NCI-H345 treated with DMSO at 0.1 percent for 48 hours (cell line): ENCODE measurements around the gene CHAC1.

ENCODE experiments used
- DNase-seq: peaks from one replicate; lab custom pipeline; 2025; ENCODE audit not compliant: unreplicated experiment; lab: John Stamatoyannopoulos, UW

Gene CHAC1, protein sequence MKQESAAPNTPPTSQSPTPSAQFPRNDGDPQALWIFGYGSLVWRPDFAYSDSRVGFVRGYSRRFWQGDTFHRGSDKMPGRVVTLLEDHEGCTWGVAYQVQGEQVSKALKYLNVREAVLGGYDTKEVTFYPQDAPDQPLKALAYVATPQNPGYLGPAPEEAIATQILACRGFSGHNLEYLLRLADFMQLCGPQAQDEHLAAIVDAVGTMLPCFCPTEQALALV

DNA sequence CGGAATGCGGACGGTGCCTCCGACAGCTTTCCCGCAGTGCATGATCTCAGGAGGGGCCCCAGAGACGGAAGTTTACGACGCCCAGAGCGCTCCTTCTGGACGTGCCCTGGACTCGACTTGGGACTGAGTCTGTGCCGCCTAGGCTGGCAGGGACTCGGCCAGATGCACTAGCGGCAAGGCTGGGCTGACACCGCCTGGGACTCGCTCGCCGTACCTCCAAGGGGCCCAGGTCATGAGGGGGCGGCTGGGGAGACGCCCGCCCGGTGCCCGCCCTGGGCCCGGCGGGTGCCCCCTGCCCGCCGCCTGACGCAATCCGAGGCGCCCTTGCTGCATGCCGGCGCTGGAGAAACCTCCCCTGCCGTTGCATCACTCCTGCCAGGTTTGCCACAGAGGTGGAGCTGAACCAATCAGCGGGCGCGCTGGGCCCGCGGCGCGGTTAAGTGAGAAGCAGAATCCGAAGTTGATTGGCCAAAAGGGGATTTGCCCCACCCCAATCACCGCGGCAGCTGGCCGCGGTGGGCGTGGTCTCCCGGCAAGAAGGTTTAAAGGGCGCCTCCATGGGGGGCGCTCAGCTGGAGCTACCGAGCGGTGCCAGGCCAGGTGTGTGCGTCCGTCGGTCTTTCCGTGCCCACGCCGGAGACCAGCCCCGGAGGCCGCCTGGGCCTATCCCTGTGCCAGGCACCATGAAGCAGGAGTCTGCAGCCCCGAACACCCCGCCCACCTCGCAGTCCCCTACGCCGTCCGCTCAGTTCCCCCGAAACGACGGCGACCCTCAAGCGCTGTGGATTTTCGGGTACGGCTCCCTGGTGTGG is at the start of gene CHAC1:
TSS of gene CHAC1 (plus strand) at position 571 of the 812 bp plus-strand sequence. CDS start at position 684, 113 bp downstream.
- peak; percentile 90 for DNase-seq

DNA sequence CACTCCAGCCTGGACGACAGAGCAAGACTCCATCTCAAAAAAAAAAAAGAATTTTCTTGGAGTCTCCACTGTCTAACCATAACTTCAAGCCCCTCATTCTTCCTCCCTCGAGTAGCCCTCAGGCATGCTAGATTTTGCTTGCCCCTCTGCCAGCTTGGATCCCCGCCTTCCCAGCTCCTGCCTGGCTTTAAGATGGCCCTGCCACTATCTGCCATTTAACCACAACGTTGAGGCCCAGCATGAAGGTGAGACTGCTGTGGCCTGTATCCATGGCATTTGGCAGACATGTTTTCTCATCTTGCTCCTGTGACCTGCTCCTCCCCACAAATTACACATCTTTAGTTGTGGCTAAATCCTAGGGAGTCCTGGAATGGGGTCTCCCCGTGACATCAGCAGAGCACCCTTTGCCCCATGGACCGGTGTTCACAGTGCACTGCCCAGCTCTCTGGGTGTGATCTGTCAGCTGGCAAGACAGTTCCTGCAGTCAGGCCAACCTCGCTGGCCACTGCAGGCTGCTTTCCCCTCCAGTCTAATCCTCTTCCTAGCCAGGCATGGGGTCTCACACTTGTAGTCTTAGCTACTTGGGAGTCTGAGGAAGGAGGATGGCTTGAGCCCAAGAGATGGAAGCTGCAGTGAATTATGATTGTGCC is 48.6 kb upstream of the CHAC1 start:
- no peak for DNase-seq

DNA sequence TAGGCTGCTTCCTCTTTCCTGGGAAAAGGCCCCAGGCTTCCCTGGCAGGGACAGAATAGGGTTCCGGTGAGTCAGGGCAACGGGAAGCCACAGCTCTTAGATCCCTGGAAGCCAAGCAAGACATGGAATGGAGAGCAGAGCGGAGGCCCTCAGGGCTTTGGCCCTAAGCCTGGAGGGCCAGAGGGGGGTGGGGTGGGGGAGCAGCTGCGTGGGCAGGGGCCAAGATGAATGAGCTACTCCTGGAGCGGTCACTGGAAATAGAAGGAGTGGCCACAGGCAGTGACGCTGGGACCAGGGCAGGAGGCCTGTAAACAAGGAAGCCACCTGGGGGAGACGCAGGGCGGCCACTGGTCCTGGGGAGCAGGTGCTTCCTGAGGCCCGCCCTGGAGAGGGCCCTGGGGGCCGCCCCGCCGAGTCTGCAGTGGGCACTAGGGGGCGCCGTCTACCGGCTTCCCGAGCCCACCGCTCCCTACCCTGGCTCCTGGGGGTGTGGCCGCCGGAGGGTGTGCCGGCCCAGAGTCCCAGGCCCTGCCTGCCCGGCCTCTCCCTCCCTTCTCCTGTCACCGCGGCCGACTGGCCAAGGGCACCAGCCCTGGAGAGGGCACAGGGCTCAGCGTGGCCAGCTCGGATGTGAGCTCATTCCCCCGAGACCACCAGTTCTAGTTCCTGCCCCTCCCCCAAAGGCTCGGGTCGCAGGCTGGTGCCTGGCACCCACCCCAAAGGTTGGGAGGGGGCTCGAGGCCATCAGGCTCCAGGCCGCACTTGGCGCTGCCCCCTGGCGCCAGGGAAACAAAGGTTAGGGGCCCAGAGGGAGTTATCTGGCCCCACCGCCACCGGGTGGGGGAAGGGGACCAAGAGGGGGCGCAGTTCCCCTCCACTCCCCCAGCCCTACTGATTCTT is 46.9 kb upstream of the CHAC1 start:
- DNase-seq, result peak; percentile 67

DNA sequence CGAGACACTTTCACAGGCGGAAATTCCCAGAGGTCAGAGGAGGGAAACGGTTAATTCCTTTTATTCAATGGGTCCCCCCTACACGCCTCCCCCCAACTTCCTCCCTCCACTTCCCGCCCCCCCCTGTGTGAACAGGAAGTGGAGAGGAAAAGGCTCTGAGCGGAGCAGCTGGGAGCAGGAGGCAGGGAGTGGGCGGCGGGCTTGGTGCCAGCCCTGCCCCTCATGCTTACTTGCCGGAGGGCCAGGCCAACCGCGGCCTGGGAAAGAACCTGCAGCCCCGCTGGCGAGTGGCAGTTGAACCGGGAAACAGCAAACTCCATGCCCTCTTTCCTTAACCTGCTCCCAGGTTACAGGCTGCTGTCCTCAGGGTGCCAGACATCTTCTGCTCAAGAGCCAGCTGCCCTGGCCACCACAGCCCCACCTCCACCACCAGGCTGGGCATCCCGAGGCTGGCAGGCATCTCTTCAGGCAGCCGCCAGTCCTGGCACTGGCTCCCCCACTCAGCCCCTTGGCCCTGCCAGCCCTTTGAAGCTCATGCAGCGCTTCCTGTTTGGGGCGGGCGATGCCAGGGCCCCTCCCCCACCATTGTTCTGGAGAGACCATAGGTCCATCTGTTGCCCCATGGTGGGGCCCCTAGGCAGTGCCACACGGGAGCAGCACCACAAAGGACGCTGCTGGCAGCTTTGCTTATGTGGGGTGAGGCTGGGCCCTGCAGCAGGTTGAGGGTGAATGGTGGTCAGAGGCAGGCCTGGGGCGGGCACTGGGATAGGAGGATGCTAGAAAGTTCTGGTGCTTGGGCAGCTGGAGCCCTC is 46.1 kb upstream of the CHAC1 start:
- peak; percentile 41 for DNase-seq

DNA sequence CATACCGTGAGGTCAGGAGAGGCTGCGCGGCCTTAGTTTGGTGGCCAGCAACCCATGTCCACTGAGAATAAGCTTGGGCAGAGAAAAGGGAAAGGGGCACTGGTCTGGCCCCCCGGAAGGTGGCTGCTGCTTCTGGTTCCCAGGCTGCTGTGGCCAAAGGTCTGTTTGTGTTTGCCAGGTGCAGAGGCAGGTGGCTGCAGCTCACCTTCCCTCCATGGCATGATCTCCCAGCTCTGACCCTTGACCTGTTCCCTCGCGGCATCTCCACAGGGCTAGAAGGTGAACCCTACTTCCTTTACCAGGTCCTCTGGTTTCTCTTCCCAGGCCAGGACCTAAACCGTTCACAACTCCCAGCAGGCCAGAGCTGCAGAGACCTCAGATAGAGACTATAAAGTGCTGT is 45.2 kb upstream of the CHAC1 start:
- DNase-seq, result no peak

DNA sequence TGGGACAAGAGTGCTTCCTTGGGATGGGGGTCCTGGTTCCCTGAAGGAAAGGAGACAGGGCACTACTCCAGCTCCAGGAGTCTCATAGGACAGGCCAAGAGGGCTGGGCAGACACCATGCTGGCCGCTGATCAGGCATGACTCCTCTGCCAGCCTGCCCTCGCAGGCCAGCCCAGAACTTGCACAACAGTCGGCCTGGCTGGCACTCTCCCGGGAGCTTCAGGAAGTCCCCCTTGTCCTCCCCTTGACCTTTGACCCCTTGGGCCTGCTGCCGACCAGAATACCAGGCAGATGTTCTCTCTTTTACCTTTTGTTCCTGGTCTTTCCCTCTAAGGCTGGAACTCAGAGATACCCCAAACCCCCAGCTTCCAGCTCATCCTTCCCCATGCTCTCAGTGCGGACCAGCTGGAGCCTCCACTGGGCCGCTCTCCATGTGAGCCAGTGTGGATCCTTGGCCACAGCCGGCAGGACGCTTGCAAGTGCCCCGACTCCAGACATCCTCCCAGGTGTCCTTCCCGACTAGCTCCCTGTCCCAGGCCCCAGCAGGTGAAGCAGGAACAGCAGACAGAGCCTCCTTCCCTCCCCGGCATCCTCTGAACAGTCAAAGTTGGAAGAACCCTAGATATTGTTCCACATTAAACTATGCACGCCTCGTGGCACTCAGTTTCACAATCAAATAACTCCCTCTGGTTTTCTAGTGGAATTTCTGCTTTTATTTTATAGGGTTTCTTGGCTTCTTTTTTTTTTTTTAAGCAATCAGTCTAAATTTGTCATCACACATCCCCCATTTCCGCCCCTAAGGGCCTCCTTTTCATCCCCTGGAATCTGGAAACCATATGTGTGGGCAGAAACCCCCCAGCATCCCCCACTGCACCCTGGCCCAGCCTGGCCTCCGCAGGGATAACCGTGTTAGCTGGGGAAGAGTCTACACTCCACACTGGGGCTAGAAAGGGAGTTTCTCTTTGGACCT is 43.3 kb upstream of the CHAC1 start:
- no peak for DNase-seq

DNA sequence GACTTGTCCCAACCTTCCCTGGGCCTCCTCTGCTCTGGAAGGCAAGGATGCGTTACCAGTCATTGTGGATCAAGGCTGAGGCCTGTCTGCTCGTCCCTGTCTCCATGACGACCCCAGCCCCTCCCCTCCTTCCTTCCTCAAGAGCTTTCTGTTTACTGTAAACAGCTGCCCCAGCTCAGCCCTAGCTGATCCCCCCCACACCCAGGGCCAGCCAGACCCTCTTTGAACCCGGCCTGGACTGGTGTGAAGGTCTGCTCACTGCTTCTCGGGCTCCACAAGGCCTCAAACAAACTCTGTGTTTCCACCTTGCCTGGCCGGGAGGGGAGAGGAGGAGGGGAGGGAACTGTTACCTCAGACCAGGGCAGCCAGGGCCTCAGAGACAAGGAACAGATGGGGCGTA is 42.1 kb upstream of the CHAC1 start:
- DNase-seq, result no peak

DNA sequence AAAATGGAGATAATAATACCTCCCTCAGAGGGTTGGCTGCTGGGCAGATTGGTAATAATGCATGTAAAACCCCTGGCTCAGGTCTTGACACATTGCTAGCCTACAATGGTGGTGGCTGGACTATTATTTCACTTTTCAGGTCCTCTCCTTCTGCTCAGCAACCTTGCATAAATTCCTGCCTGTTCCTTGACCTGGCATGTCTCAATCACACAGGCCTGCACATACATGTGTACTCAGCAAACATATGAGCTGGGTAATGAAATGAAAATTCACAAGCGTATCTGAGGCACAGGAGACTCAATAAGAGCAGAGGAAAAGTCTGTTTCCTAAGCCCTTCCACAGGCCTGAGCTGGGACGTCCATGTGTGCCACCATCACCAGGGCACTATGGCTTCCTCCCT is 41.6 kb upstream of the CHAC1 start:
- no peak for DNase-seq

DNA sequence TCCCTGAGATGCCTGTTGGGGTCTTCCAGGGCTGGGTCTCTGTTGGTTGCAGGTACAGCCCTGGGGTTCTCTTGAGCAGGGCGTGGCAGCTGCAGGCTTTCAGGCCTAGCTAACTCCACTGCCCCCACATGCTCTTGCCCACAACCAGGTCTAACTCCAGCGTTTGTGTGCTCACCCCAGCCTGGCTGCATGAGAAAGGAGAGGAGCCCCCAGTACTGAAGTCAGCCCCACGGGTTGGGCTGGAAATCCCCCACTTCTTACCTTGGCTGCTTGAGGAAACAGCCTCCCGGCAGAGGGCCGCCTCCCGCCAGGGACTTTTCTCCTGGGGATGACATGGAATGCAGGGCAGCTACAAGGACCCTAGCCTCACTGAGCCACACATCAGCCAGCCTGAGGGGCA is 40.8 kb upstream of the CHAC1 start:
- no peak for DNase-seq

DNA sequence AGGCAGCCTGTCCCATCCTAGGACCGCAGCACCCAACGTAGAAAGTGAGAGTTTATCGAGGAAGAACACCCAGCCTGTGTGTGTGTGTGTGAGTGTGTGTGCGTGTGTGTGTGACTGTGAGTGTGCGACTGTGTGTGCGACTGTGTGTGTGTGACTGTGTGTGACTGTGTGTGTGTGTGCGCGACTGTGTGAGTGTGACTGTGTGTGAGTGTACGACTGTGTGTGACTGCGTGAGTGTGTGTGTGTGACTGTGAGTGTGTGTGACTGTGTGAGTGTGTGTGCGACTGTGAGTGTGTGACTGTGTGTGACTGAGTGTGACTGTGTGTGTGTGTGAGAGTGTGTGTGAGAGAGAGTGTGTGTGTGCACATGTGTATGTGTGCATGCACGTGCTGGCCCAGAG is 39.3 kb upstream of the CHAC1 start:
- DNase-seq, result no peak

DNA sequence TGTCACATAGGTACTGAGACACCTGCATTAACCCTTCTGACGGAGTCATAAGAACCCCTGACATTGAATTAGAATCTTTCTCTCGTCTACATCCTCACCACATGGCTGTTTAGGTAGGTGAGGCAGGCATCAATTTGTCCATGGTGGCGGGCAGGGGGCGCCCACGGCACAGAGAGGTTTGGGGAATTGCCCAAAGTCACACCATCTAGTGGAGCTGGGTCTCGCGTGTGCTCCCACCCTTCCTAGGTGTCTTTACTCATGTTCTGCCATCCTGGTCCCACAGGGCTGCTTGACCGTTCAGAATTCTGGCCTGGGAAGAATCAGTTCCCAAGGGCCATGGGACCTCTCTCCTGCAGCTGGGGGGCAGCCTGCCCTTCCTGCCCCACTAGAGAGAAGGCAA is 38.8 kb upstream of the CHAC1 start:
- DNase-seq, result no peak

DNA sequence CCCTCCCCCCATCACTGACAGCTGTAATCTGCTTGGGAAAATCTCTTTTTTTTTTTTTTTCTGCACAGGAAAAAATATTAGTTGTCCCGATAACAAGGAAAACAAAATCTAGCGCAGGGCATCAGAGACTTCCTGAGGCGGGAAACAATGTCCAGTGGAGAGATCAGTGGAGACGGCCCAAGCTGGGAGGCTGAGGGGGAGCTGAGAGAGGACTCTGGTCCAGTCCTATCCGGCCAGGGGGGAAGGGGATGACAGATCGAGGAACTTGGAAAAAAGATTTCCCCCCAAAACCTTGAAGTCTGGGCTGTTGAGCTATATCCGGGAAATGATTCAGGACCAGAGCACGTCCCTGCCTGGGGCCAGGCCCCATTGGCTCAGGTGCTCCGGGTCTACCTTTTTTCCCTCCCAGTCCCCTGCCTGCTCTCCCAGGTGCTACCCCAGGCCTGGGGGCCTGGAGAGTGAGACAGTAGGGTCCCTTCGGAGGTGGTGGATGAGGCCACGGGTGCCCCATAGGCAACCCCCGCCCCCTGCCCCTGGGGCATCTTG is 38.1 kb upstream of the CHAC1 start:
- no peak for DNase-seq

DNA sequence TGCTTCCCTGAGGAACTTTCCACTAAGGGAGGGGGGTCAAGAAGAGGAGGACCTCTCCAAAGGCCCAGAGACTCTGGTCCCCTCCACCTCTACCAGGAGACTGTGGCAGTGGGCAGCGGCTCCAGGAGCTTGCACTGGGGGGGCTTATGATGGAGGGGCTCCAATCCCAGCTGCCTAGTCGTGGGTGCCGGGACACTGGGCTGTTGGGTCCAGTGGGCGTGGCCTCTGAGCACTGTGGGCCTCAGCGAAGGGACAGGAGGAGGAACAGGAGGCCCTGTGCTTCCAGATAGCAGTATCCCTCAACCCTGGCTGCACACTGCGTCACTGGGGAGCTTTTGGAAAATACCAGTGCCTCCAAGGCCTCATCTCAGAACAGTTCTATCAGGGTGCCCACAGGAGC is 37.6 kb upstream of the CHAC1 start:
- DNase-seq, result no peak

DNA sequence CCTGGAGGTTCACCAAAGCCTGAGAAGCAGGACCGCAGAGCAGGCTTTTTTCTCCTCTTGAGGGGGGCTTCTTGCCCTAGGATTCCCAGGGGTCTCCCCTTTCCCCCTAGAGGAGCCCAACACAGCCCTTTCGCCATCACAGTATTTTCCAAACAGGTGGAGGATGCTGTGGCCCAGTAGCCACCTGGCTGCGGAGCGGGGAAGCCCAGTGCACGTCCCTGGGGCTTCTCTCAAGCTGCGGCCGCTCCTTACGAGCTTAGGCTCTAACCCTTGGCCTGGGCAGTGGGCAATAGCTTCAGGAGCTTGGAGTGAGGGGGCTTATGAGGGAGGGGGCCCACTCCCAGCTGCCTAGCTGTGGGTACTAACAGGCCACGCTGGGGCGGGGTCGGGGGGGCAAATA is 35.7 kb upstream of the CHAC1 start:
- DNase-seq, result no peak

DNA sequence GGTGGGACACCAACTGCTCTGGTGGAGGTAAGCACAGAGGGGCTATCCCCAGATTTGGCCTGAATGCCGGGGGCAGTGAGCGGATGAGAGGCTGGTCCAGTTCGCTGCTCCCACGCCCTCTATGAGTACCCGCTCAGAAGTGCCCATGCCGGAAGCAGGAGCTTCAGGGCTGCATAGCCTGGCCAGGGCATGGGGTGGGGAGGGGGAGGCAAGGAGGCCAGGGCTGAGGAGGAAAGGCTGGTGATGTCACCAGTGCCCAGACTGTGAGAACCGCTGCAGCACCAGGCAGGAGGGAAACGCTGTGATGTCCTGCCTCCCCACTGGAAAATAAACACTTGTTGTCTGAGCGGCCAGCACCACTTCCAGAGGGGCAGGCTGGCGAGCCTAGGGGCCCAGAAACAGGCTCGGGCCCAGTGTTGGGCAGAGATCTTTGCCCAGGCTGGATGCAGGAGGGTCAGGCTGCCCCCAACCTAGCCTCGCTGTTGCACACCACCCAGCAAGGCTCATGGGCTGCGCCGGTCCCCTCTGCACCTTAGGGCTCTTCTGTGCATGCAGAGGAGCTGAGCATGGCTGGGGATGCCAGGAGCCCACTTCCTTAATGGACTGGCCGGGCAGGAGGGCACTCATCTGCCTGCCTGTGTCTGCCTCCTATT is 35.0 kb upstream of the CHAC1 start:
- no peak for DNase-seq

DNA sequence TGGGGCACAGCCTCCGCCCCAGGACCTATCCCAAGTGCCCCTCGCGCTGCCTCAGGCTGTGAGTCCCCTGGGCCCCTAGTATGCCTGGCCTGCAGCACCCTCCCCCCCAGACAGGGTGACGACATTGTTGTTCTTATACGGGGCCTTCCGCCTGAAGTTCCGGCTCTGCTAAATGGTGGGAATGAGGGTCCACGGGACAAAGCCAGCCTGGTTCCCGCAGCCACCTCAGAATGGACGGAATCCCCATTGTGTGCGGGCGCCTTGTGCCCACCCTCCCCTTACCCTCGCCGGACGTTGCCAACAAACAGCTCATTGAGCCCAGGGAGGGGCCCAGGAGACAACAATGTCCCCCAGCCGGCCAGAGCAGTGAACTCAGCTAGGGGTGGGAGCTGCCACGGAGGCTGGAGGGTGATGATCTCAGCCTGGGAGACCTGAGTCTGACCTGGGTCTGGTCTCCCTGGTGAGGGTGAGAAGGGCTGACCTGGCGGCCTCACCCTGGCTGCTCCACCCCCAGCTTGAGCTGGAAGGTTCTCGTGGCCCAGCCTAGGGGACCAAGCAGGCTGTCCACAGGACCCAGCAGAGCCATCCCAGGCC is 34.4 kb upstream of the CHAC1 start:
- no peak for DNase-seq

DNA sequence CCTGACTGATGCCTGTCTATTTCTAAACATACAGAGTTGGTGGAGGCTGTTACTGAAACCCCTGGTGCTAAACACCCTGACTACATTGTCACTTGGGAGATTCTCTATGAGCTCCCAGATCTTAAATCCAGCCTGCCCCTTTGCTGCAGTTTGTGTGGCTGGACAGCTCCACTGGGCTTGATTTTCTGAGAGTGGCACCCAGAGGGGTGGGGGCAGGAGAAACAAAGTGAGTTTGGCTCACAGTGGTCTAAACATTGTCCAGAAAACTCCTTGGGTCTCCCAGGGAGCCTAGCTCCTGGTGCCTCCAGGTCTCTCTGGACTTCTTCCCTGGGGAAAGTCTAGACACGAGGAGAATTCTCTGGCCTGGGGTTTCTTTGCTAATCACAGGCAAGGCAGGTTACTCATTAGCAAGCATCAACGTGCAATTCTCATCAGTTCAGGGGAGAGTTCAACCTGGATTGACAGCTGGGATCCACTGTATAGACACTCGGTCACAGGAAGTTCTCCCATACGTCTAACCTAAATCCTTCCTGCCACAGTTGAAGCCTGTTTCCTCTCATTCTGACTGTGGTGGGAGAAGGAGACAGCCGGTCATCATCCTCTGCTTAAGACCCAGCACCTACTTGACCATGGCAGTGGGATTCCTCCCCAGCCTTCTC is 31.2 kb upstream of the CHAC1 start:
- no peak for DNase-seq

DNA sequence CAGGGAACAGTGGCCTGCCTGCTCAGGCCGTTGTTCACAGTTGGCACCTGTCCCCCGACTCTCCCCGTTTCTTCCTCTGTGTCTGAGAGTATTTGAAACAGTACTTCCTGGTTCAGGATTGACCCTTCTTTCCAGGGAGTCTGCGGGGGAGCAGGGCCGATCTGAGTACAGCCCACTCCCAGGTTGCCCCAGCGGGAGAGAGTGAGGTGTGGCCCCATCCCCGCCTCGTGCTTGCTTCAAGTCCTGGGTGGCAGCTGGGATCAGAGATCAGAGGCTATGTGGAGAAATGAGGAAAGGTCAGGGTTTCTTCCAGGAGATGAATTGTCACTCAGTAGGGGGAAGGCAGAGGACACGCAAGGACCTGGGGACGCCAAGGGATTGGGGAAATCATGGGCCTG is 30.7 kb upstream of the CHAC1 start:
- DNase-seq, result no peak
